GM19238 (cell line): ENCODE data around the gene NUMA1.

Experiments used
- DNase-seq: peaks from one replicate; pipeline ENCODE4 v3.0.0; 2011; ENCODE audit warnings: low spot score; ENCODE audit not compliant: insufficient read length

Gene NUMA1

DNA sequence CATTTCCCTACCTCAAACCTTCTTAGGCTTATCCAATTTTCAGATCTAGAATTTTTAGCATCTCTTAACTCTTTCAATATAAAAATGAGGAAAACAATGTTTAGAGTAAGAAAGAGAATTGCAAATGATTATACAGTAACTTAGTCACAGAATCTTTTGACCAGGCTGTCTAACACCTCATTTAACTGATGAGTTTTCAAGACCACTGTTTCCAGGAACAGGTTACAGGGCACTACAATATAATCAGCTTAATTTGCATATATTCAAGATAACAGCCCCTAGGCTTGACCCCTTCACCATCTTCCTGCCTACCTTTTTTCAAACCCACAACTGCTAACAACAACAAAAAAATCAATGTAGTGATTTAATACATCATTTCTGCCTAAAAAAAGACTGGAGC, 12.7 kb downstream of the NUMA1 start:
- no peak for DNase-seq

DNA sequence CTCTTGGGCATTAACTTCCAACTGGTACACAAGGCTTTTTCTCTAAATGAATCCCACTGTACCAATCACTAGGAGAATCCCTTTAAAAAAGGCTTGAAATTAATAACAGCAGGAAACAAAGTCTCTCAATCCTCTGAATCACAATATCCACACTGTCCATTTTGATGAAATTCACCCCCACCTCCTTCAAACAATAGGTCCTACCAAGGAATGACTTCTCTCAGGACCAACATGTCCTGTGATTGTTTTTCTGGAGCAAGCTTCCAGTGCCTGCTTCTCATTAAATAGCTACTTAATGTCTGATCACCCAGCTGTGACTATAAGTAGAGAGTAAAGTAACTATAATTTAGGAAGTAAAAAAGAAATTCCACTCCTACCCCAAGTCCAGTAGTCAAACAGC, 13.1 kb downstream of the NUMA1 start:
- no peak for DNase-seq

DNA sequence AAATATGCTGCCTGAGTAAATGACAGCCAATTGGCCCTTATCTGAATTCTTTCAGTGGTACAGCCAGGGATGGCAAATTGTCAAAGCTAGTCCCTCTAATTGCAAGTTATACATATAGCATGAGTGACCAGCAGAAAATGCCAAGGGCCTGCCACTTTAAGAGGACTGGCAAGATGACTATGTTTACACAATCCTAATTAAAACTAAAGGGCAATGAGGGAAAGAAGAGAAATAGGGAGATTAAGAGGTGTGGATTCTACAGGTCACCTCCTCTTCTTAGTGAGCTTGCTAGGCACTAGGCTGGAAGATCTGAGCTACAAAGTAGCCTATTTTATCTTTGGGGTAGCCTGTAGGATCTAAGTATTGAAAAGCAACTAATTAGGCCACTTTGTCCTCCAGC, 13.5 kb downstream of the NUMA1 start:
- DNase-seq: no peak

DNA sequence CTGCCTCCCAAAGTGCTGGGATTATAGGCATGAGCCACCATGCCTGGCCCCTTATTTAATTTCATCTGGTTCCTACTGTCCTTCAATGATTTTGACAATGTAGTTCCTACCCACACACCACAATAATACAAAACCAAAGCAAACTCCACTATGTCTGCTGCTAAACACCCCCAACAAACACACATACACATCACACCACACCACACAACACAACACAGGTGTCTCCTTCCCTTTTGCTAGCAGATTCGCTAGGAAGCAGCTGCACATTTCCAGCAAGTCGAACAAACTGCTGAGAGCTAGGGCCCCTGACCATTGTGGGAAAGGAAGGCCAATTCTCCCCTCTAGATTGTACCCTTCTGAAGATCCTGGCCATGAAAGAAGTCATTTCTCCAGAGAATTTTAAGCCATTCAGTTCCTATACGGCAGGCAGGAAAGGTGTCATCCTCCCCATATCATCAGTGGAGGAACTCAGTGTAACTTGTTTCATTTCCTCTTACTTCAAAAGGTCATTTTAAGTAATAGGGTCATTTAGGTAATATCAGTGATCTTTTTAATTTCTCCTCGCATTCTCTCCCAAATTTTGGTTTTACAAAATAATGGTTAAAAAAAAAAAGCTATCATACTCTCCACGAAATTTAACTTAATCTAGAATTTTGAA, 18.5 kb downstream of the NUMA1 start:
- no peak for DNase-seq

DNA sequence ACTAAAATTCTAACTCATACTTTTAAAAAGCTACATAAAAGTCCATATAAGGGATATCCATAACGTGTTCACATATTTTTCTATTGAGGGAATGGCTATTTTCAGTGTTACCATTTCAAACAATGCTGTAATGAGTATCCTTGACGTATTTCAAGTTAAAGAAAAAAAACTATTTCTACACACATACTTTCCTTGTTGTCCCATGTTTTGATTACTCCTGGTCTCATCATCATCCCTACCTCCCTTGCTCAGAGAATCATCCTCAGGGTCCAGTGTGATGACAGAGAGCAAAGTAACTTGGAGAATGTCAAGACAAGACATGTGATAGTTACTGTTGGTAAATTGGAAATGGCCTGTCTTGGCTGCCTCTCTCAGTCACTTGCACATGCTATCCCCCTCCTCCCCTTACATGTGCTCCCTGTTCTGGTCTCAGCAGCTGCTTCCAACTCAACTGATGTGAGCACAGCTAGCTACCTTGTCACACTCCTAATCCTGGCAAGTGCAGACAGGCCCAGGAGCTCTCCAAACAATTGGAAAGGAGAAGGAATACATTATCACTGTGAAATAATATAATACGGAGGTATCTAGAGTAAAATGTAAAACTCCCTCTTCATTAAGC, 21.8 kb downstream of the NUMA1 start:
- no peak for DNase-seq

DNA sequence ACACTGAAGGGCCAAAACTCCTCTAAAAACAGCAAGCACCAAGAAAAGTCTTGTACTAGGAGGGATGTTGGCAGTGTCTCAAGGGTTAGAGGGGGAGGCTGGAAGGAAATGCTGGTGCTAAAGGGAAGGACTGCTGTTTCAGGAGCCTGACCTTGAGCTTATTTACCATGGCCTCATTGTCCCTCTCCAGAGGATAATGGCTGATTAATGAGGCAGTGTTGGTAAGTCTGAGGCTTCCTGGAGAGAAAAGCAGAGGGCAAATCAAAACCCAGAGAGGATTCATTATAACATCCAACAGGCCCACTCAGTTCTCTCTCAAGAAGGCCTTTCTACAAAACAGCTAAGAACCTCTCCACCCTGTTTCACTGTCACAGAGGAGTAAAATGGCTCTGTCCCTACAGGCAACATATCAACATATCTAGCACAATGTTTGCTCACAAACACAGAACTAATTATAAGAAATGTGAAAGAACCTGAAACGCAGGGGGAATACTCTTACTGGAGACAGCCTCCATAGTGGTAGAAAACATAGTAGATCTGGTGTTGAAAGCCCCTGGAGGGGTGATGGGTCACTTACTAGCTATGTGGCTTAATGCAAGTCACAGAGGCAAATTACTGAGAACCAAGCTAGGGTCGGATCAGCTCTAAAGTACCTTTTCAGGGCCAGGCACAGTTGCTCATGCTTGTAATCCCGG, 31.4 kb downstream of the NUMA1 start:
- no peak for DNase-seq

DNA sequence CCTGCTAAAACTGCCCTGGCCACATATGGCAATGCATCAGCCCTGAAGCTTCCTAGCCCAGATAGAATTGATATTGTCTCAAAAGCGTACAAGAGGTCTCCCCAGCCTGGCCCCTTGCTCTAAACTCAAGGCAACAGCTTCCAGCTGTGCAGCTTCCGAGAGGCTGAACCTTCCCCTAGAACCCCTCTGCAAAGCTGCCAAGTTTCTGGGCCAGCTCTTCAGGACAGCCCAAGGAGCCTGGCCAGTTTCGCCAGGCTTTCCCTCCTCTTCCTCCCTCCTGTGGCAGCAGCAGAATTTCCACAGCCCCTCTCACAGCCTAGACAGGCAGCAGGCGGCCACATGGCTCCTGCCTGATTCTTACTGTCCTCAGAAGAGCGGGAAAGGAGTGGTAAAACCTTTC, 34.5 kb downstream of the NUMA1 start:
- no peak for DNase-seq

DNA sequence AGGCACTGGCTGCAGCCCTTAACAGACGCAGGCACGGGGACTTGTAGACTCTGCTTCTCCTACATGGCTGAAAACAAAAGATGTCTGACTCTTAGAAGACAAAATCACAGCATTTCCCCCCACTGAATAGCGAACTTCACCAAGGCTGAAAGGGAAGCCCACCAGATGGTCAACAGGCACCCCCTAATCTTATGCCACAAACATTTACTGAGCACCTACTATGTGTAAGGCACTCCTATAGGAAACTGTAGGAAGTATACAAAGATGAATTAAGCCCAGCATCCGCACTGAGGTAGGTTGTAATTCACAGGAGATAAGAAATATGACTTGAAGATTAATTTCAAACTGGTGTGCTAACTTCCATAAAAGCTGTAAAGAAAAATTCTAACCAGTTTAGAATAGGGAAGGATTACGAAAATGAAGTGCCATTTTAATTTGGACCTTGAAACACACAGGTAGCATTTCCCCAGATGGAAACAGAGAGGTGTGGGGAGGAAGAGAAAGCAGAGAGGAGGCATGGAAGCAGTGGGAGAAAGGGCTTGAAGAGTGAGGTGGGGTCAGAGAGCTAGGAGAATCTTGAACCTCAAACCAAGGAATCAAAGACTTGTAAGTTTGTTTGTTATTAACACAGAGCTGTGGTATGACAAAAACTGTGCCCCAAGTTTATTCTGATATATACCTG, 38.1 kb downstream of the NUMA1 start:
- DNase-seq: no peak

DNA sequence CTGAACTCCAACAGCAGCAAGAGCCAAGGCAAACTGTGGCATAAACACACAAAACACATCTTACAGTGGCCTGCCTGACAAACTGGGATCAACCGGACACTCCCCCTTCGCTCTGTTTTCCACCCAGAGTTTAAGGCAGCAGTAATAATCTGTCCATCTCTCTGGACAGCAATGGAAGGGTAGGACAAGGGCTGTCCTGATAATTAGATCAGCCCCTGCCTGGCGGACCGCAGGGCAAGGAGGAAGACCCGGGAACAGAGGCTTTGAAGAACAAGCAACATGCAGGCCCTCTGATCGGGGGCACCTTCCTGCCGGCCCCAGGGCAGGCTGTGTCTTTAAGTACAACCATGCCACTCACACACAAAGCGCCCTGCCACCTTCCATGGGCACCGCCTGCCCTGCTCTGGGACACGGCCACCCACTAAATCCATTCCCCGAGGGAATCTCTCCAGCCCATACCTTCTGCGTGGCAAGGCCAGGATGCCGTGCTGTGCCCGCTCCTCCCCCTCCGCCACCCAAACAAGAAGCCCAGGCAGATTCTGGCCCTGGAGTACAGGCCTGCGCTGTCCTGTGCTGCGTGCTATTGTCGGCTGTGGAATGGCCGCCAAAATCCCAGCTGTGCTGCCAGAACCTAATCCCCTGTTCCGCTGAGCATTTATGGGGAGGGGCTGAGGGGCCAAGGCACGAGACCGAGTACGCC, 38.8 kb downstream of the NUMA1 start:
- no peak for DNase-seq

DNA sequence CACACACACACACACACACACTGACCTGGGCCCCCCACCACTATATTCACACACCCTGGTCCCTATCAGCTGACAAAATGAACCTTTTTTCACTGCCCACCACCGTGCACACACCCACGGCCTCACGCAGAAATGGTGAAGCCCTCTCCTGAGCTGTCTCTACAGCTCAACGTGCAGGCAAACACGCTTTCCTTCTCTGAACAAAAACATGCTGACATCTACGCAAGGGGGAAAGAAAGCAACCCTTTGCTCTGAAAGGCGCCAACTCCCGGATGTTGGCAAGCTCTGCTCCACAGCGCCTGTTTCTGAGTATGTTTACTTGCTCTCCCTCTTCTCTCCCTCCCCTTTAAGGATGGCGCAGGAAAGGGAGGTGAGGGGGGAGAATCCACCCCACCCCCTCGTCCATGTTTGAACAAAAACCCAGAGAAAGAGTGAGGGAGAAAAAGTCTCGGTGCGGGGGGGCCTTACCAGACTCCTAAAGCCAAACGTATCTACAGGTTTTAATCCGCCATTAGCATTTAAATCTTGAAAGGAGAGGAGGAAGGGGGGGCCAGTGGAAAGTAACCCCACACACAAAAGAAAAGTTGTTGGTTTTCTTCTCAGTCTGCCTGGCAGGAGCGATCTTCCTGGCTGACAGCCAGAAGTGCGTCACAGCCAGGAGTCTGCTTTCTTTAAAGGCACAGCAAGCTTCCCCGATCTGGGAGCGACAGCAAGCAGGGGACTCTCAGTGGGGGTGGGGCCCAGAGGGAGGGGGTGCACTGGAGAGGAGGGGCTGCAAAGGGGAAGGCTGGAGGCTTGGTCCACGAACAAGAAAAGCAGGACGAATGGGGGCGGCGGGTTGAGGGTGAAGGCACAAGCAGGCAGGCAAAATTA, 39.6 kb downstream of the NUMA1 start:
- DNase-seq: peak; percentile 39

DNA sequence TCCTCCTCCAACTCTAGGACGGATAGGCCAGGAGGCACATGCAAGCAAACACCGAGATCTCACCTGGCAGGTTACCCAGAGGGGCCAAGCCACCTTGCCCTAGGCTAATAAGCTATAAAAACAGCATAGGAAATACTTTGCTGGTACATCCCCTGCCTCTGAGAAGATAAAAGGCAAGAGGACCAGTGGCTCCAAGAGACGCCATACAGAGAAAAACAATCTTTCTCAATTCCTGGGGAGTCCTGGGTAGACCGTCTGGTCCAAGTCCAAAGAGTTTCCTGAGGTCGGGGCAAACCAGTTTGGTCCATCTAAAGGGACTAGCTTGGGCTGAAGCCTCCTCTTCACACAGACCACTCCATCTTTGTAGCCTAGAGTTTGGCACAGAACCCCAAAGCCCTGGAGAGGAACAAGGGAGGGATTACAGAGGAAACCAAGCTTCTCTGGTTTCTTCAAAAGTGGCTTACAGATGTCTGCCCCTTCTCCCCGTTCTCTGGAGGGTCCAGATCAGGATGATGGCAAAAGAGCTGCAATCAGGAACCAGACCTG, 40.4 kb downstream of the NUMA1 start:
- DNase-seq: no peak

DNA sequence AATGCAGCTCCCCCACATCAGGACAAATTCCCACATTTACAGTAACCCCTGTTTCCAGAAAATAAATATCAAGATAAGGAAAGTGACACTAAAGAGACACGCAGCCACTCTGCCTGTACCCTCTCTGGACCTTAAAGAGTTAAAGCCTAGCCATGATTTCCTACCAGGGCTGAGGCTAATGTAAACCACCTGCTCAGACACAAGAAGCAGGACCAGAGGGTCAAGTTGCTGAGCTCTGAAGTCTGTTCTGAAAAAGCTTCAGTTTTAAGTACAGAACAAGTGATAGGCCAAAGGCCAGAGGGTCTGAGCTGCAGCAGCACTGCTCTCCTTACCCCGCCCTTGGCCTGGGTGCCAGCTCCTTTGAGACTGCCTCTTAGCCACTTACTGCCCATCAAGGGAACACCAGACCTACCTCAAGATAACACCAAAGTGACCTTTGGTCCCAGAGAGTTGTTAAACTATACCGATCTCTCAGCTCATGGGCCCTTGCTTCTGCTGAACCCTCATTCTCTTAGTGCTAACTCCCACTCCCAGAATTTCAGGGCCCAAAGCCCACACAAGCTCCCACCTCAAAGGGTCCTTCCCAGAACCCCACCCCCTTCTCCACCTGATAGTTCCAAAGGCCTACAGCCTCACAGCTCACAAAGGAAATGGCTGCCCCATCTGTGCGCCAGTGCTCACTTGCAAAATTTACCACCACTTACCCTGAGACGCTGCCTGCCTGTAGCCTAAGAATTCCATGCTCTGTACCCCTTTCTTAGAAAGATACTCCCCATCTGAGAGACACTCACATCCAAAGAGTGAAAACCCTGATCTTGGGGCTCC, 41.1 kb downstream of the NUMA1 start:
- DNase-seq: no peak

DNA sequence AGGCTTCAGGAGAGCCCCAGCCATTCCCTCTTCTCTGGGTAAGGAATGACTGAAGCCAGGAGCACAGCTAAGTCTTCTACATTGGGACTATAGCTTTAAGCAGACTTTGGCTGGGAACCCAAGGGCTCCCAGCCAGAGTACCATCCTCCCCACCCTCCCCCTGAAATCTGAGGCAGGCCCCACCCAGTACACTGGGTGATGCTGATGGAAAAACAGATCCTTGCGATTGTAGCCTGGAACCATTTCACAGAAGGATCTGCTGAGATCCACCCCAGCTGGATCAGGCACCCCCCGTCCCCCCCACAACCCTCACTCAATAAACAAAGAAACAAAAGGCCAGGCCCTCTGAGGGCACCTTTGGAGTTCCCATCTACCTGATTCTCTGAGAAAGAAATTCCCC, 41.9 kb downstream of the NUMA1 start:
- DNase-seq: no peak

DNA sequence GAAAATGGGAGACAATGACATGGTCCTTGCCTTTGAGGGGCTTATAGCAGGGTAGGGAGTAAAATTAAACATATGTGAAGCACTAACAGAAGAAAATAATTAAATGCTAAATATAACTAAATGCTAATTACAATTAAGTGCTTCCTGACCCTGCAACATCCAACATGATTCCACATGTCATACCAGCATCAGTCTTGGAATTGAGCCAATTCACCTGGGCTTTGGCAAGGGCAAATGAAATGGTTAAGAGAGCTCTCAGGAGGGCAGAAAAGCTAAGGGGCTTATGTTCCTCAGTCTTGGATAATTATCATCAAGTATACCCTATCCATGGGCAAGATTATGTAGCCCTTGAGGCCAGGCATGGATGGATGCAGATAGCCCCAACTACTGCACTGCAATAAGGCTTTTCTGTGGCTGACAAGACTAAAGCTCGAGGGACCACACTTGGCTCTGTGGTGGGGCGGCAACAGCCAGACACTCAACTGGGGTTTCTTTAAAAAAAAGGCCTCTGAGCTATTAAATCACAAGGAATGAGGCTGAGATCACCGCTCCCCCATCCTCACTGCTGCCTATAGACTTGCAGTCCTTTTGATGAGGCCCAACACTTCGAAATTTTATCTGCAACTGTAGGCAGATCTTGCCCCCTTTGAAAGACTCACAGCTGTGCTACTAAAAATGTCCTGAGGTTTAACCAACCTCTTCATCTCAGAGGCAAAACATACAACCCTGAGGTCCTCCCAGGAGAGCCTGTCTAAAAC, 42.6 kb downstream of the NUMA1 start:
- DNase-seq: no peak

DNA sequence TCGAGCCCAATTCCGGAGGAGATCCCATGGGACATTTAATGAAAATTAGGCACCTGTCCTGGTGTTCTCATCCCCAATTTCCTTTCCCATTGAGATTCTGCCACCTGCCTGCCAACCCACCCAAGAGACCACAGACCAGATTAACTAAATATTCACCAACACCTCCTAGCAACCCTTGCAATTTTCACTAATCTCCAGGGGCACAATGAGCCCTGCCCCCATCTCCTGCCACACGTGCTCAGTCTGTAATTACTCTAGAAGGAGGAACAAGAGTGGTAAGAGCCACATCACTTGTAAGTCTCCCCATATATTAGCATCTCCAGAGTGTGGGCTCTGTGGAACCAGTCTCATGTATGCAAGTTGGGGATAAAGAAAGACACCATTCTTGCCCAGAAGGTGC, 43.7 kb downstream of the NUMA1 start:
- DNase-seq: no peak

DNA sequence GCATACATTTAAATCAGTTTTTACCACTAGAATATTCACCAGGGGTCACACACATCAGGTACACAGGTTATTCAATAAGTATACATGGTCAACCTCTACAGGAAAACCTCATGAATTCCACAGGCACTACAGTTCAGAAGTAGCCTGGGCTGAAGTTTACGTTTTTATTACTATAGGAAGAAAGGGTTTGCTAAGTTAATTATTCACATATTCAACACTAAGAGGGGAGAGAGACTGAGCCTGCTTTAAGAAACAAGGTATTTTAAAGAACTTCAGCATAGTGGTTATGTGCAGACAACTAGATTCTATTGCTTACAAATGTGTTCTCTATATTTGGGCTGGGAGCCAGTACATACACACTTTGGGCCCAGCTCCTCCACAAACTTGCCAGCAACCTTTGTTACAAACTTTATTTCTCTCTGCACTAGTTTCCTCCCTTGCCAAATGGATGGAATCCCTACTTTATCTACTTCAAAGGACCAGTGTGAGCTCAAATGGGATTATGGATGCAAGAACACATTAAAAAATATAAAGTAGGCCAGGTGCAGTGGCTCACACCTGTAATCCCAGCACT, 49.8 kb downstream of the NUMA1 start:
- DNase-seq: no peak

DNA sequence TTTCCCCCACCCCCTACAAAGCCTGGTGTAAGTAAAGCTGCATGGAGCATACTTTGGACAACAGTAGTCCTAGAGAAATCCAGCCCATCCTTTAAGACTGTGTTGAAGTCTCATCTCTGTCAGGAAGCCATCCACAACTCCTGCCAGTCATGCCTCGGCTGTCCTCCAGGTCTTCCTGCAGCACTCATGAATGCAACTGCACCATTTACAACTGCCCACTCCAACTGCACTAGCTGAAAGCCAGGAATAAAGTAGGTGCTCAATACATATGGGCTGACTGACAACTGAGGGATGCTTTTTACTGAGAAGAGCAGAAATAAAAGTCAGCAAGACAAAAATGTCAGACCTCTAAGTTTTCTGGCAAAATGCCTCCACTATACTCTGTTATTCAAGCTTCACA, 54.3 kb downstream of the NUMA1 start:
- DNase-seq: no peak

DNA sequence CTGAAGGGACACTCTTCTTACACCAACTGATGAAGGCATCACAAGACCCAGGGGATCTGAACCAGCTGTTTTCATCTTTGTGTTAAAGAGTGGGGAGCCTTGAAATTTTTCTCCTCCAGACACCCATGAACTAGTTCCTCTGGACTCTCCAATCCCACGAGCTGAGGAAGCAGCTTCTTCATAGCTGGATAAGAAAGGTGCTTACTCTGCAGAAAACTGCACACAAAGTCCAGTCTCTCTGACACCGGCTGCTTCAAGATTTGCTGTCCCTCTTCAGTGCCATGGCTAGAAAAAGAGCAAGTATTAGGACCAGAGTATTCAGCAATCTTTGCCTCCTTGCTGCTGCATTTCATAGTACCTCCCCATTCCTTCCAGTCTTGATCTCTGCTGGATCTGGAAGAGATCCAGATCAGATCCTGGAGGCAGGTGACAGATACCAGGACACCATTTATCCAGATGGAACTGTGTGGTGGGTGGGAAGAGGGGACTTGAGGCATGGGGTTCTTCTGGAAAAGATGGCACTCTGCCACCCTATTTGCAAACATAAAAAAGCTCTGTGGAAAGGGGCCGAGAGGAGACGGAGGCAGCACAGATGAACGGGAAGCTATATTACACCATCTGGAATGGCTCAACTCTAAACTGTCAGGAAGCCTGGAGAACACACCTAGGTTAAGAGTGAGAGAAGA, 56.1 kb downstream of the NUMA1 start:
- no peak for DNase-seq
